Loucy (cell line): ENCODE results near the gene ADGRB3.

Source experiments
- H2AFZ ChIP-seq: fragments of 200-600 bp; sonication (generic); 2 replicates; pipeline ENCODE4 v1.6.0; 2016; ENCODE audit warnings: antibody characterized with exemption, mild to moderate bottlenecking, low read length, moderate library complexity
- H3F3A ChIP-seq: fragments of 200-600 bp; 2 replicates; pipeline ENCODE4 v1.6.0; 2016; ENCODE audit warnings: antibody characterized with exemption, low read depth, mild to moderate bottlenecking
- H3K27me3 ChIP-seq: fragments of 200-600 bp; sonication (generic); 2 replicates; pipeline ENCODE4 v1.6.1; 2014; ENCODE audit warnings: low read length, mild to moderate bottlenecking; ENCODE audit not compliant: insufficient read depth, poor library complexity, severe bottlenecking
- H3K36me3 ChIP-seq: fragments of 200-600 bp; sonication (generic); 2 replicates; pipeline ENCODE4 v1.6.1; 2016; ENCODE audit warnings: low read length; ENCODE audit not compliant: insufficient read depth
- H3K4me1 ChIP-seq: fragments of 200-600 bp; sonication (generic); 2 replicates; pipeline ENCODE4 v1.5.1; 2014; ENCODE audit warnings: low read length, mild to moderate bottlenecking; ENCODE audit not compliant: insufficient read depth, poor library complexity, severe bottlenecking
- H3K4me2 ChIP-seq: fragments of 200-600 bp; sonication (generic); 2 replicates; pipeline ENCODE4 v1.6.0; 2014; ENCODE audit warnings: antibody characterized with exemption, low read length, low read depth, mild to moderate bottlenecking; ENCODE audit not compliant: poor library complexity, severe bottlenecking
- H3K4me3 ChIP-seq: fragments of 200-600 bp; sonication (generic); 2 replicates; pipeline ENCODE4 v1.5.1; 2014; ENCODE audit warnings: low read length, mild to moderate bottlenecking, mixed read lengths; ENCODE audit not compliant: poor library complexity, severe bottlenecking
- H3K79me2 ChIP-seq: fragments of 200-600 bp; sonication (generic); 2 replicates; pipeline ENCODE4 v1.6.1; 2014; ENCODE audit warnings: low read length; ENCODE audit not compliant: insufficient read depth
- H3K9ac ChIP-seq: fragments of 200-600 bp; sonication (generic); 2 replicates; pipeline ENCODE4 v1.6.0; 2014; ENCODE audit warnings: mild to moderate bottlenecking, low read depth, low read length, moderate library complexity; ENCODE audit not compliant: poor library complexity, severe bottlenecking
- H3K9me2 ChIP-seq: fragments of 200-600 bp; sonication (generic); replicated peaks from 2 replicates; pipeline ENCODE4 v1.6.1; 2016; ENCODE audit warnings: low read depth, low read length, mixed read lengths
- H3K9me3 ChIP-seq: fragments of 200-600 bp; sonication (generic); 2 replicates; pipeline ENCODE4 v1.6.1; 2014; ENCODE audit warnings: mild to moderate bottlenecking, antibody characterized with exemption, low read length, low read depth; ENCODE audit not compliant: insufficient read depth
- H4K20me1 ChIP-seq: fragments of 200-600 bp; sonication (generic); 2 replicates; pipeline ENCODE4 v1.6.0; 2014; ENCODE audit warnings: antibody characterized with exemption, low read length, mild to moderate bottlenecking; ENCODE audit not compliant: insufficient read depth, poor library complexity, severe bottlenecking
- CTCF ChIP-seq: fragments of 200-600 bp; sonication (generic); conservative IDR thresholded peaks from 2 replicates; pipeline ENCODE4 v1.5.1; 2014; ENCODE audit warnings: mild to moderate bottlenecking, antibody characterized with exemption, low read length
- EZH2phosphoT487 ChIP-seq: fragments of 200-600 bp; IDR thresholded peaks from 2 replicates; pipeline ENCODE4 v1.6.1; 2018; ENCODE audit warnings: antibody characterized with exemption, mild to moderate bottlenecking, moderate library complexity, borderline replicate concordance

Gene ADGRB3

GRCh38 chr6:68724060-68724459 lies 89.0 kb downstream of the ADGRB3 start:
- Histone ChIP-seq H3F3A (no peaks in the 10 kb centered on the region), H3K4me1 (no peaks in the 10 kb centered on the region), H3K36me3 (no peaks in the 10 kb centered on the region), H3K4me2 (no peak overlapping the region), H3K79me2 (no peaks in the 10 kb centered on the region), H2AFZ (no peak overlapping the region), H3K4me3 (no peak overlapping the region), H3K9ac (no peak overlapping the region), H3K9me2 (no peaks in the 10 kb centered on the region), H4K20me1 (no peaks in the 10 kb centered on the region), H3K9me3 (no peaks in the 10 kb centered on the region), H3K27me3 (no peaks in the 10 kb centered on the region)
- no peak for TF ChIP-seq CTCF
- TF ChIP-seq EZH2phosphoT487, result no peak

GRCh38 chr6:68726337-68726736 lies 91.3 kb downstream of the ADGRB3 start:
- Histone ChIP-seq H3K79me2 (no peaks in the 10 kb centered on the region), H3K9me2 (no peaks in the 10 kb centered on the region), H3K4me1 (no peaks in the 10 kb centered on the region), H3K4me2 (no peak overlapping the region), H3K9ac (no peak overlapping the region), H2AFZ (no peak overlapping the region), H3K36me3 (no peaks in the 10 kb centered on the region), H4K20me1 (no peaks in the 10 kb centered on the region), H3K4me3 (no peak overlapping the region), H3F3A (no peaks in the 10 kb centered on the region), H3K27me3 (no peaks in the 10 kb centered on the region), H3K9me3 (no peaks in the 10 kb centered on the region)
- TF ChIP-seq CTCF, result no peak
- TF ChIP-seq EZH2phosphoT487, result no peak

GRCh38 chr6:68726992-68727391 lies 91.9 kb downstream of the ADGRB3 start:
- no peaks in the 10 kb centered on the region for H3K36me3 ChIP-seq
- H3K4me1 ChIP-seq, result no peaks in the 10 kb centered on the region
- H3K9me2 ChIP-seq, result no peaks in the 10 kb centered on the region
- no peaks in the 10 kb centered on the region for H3F3A ChIP-seq
- no peaks in the 10 kb centered on the region for H3K9me3 ChIP-seq
- H3K79me2 ChIP-seq, result no peaks in the 10 kb centered on the region
- no peaks in the 10 kb centered on the region for H3K27me3 ChIP-seq
- H4K20me1 ChIP-seq, result no peaks in the 10 kb centered on the region
- H3K9ac ChIP-seq, result no peak overlapping the region
- H3K4me2 ChIP-seq, result no peak overlapping the region
- no peak overlapping the region for H2AFZ ChIP-seq
- no peak for TF ChIP-seq EZH2phosphoT487
- no peak for TF ChIP-seq CTCF
- H3K4me3 ChIP-seq, result no peak overlapping the region
